ENCODE results near the gene CYP39A1.
A peak's percentile ranks its signal among the peaks of the same experiment; 100 is the strongest.

Gene CYP39A1

GRCh38 chr6:46606338-46606737, 46.3 kb downstream of the CYP39A1 start:
- H3K9ac ChIP-seq, result no peak overlapping the region
- no peak overlapping the region for H3K27ac ChIP-seq
- no peaks in the 10 kb centered on the region for H3K79me2 ChIP-seq (ENCODE audit: insufficient read depth, low read depth)
- no peaks in the 10 kb centered on the region for H4K20me1 ChIP-seq (ENCODE audit: insufficient read depth)
- H3K27me3 ChIP-seq (ENCODE audit: insufficient read depth, low read depth), result no peaks in the 10 kb centered on the region
- no peak overlapping the region for H2AFZ ChIP-seq (ENCODE audit: low read depth)
- H3K36me3 ChIP-seq (ENCODE audit: insufficient read depth), result no peaks in the 10 kb centered on the region
- H3K4me2 ChIP-seq, result peak overlapping the region; percentile 18; the same call in 1 of the 2 replicates
- H3K4me3 ChIP-seq (IDR thresholded peaks at IDR 0.05; ENCODE audit: insufficient read depth, low read depth, low read length), result no peak overlapping the region
- peaks cover 24% of the 10 kb centered on the region for H3K4me1 ChIP-seq (ENCODE audit: low read depth, poor library complexity, severe bottlenecking)
- no peak for TF ChIP-seq CTCF (conservative IDR thresholded peaks at IDR 0.05; ENCODE audit: low read depth, low read length)

DNA sequence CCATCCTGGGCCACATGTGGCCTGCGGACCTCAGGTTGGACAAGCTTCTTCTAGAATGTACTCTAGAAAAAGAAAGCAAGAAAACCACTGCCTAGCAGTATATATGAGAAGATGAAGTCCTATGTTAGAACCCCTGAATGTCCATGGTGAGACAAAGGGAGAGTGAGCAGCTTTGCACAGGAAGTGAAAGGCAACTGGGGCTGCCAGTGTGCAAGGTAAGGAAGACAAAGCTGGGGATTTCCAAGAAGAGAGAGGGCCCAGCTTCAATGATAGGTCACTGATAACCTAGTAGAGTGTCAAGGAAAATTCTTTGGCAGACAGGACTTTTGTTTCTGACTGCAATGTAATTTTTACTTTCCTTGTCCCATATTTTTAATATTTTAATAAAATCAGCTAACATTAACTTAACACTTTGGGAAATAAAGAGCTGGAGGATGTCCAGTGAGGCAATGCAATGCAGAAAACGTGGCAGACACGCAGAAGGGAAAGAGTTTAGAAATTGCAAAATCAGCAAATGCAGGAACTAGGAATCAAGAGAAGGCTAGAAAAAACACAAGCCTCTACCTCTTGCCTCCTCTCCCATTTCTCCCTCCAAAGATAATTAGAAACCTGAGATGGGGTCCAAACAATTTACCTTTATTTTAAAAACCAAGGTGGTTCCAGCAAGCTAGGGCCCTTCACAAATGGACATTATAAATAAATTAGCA, 47.4 kb downstream of the CYP39A1 start:
- Histone ChIP-seq H3K79me2 (ENCODE audit: insufficient read depth, low read depth) (no peaks in the 10 kb centered on the region), H3K4me2 (peak overlapping the region; percentile 18), H3K9ac (peak overlapping the region; percentile 1; the same call in 1 of the 2 replicates), H3K36me3 (ENCODE audit: insufficient read depth) (no peaks in the 10 kb centered on the region), H3K4me3 (IDR thresholded peaks at IDR 0.05; ENCODE audit: insufficient read depth, low read depth, low read length) (no peak overlapping the region), H3K27ac (peak overlapping the region; percentile 64), H3K27me3 (ENCODE audit: insufficient read depth, low read depth) (no peaks in the 10 kb centered on the region), H3K4me1 (ENCODE audit: low read depth, poor library complexity, severe bottlenecking) (peaks cover 24% of the 10 kb centered on the region), H4K20me1 (ENCODE audit: insufficient read depth) (no peaks in the 10 kb centered on the region), H2AFZ (ENCODE audit: low read depth) (peak overlapping the region; percentile 51)
- no peak for TF ChIP-seq CTCF (conservative IDR thresholded peaks at IDR 0.05; ENCODE audit: low read depth, low read length)

GRCh38 chr6:46598215-46598614, 54.4 kb downstream of the CYP39A1 start:
- Histone ChIP-seq H3K4me3 (IDR thresholded peaks at IDR 0.05; ENCODE audit: insufficient read depth, low read depth, low read length) (no peak overlapping the region), H2AFZ (ENCODE audit: low read depth) (no peak overlapping the region), H3K27ac (no peak overlapping the region), H4K20me1 (ENCODE audit: insufficient read depth) (no peaks in the 10 kb centered on the region), H3K4me2 (no peak overlapping the region), H3K4me1 (ENCODE audit: low read depth, poor library complexity, severe bottlenecking) (no peaks in the 10 kb centered on the region), H3K9ac (no peak overlapping the region), H3K27me3 (ENCODE audit: insufficient read depth, low read depth) (no peaks in the 10 kb centered on the region), H3K79me2 (ENCODE audit: insufficient read depth, low read depth) (no peaks in the 10 kb centered on the region), H3K36me3 (ENCODE audit: insufficient read depth) (no peaks in the 10 kb centered on the region)
- no peak for TF ChIP-seq CTCF (conservative IDR thresholded peaks at IDR 0.05; ENCODE audit: low read depth, low read length)

DNA sequence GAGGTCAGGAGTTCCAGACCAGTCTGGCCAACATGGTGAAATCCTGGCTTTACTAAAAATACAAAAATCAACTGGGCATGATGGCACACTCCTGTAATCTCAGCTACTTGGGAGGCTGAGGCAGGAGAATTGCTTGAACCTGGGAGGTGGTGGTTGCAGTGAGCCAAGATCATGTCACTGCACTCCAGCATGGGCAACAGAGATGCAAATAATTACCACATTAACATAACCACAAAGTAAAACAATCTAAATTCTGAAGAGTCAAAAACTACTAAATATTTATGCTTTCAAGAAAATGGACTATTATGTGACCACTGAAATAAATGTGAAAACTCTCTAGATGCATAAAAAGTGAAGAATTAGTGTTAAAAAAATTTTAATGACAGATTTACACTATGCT, 59.9 kb downstream of the CYP39A1 start:
- Histone ChIP-seq H3K4me1 (ENCODE audit: low read depth, poor library complexity, severe bottlenecking) (no peaks in the 10 kb centered on the region), H4K20me1 (ENCODE audit: insufficient read depth) (no peaks in the 10 kb centered on the region), H2AFZ (ENCODE audit: low read depth) (no peak overlapping the region), H3K9ac (no peak overlapping the region), H3K4me2 (no peak overlapping the region), H3K36me3 (ENCODE audit: insufficient read depth) (no peaks in the 10 kb centered on the region), H3K27me3 (ENCODE audit: insufficient read depth, low read depth) (no peaks in the 10 kb centered on the region), H3K4me3 (IDR thresholded peaks at IDR 0.05; ENCODE audit: insufficient read depth, low read depth, low read length) (no peak overlapping the region), H3K27ac (no peak overlapping the region), H3K79me2 (ENCODE audit: insufficient read depth, low read depth) (no peaks in the 10 kb centered on the region)
- TF ChIP-seq CTCF (conservative IDR thresholded peaks at IDR 0.05; ENCODE audit: low read depth, low read length), result no peak

Data from KMS-11 (cell line).